ENCODE data around the gene MYO16. TPM values are rescaled to one million over a fixed set of nuclear protein-coding genes. Genes with fewer than 3 reads are reported as not detected.

MYO16 gene
- total and polyA plus RNA-seq, 7 donors = under 0.01 to 0.33 (median 0.28) TPM; not detected in 2

DNA sequence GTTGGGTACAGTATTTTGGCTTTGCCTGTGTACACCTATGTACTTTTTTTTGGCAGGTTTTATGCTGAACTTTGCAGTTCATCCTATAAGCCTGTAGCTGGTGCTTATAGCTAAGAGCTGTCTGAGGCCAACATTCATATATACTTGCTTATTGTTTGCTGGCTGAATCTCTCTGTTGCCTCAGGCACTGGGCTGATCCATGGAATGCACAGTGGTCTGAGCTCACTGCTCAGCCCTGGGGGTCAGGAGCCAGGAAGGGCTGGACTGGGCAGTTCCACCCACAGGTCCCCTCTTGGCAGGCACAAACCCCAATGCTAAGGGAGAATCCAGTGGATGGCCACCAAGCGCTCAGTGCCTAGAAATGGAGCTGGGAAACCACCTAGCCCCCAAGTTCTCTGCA, 308.7 kb downstream of the MYO16 start:
- WGBS, 2 donors = 85 to 94% methylated on average over 1 of the region's 1 CpG
- H3K36me3 ChIP-seq = no peaks in the 10 kb centered on the region
- intact Hi-C loops (cut with DNase I) = no loop called here
- H3K4me3 ChIP-seq = no peak overlapping the region
- H3K27ac ChIP-seq = no peak overlapping the region
- no peak for TF ChIP-seq EP300 (IDR thresholded peaks at IDR 0.05)
- no peak for TF ChIP-seq POLR2AphosphoS5 (IDR thresholded peaks at IDR 0.05)
- TF ChIP-seq, protein P1, sequence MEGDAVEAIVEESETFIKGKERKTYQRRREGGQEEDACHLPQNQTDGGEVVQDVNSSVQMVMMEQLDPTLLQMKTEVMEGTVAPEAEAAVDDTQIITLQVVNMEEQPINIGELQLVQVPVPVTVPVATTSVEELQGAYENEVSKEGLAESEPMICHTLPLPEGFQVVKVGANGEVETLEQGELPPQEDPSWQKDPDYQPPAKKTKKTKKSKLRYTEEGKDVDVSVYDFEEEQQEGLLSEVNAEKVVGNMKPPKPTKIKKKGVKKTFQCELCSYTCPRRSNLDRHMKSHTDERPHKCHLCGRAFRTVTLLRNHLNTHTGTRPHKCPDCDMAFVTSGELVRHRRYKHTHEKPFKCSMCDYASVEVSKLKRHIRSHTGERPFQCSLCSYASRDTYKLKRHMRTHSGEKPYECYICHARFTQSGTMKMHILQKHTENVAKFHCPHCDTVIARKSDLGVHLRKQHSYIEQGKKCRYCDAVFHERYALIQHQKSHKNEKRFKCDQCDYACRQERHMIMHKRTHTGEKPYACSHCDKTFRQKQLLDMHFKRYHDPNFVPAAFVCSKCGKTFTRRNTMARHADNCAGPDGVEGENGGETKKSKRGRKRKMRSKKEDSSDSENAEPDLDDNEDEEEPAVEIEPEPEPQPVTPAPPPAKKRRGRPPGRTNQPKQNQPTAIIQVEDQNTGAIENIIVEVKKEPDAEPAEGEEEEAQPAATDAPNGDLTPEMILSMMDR (IDR thresholded peaks at IDR 0.05) = no peak
- no peak for TF ChIP-seq POLR2A (IDR thresholded peaks at IDR 0.05)
- DNase-seq = no peak
- no peaks in the 10 kb centered on the region for H3K27me3 ChIP-seq
- peaks cover 0 to 6% (median 0%) of the 10 kb centered on the region in 4 donors for H3K9me3 ChIP-seq
- H3K4me1 ChIP-seq = no peaks in the 10 kb centered on the region

DNA sequence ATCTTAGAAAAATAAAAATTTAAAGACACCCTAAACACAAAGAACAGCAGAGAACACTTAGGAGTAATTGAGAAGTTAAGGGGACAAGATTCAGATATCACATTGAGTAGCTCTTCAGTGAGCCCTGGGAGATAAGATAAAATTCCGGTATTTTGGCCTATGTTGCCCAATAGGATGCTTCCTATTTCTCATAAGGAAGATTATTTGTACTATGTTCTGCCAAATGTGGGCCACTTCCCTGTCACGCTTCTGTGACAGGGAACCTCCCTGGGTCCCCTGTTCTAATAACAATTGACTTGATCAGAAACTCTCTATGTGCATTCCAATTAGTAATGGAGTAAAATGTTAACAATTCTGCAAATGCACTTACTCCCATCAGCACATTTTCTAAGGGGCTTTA, 310.7 kb downstream of the MYO16 start:
- no peak overlapping the region for H3K27ac ChIP-seq
- WGBS, 2 donors = 69 to 85% methylated on average over 2 of the region's 2 CpGs
- intact Hi-C loops (cut with DNase I) = no loop called here
- TF ChIP-seq EP300 (IDR thresholded peaks at IDR 0.05) (no peak), POLR2A (IDR thresholded peaks at IDR 0.05) (no peak), POLR2AphosphoS5 (IDR thresholded peaks at IDR 0.05) (no peak)
- TF ChIP-seq, protein P1 (IDR thresholded peaks at IDR 0.05) = no peak
- H3K4me3 ChIP-seq = no peak overlapping the region
- no peaks in the 10 kb centered on the region for H3K9me3 ChIP-seq
- H3K27me3 ChIP-seq = no peaks in the 10 kb centered on the region
- DNase-seq = no peak
- H3K36me3 ChIP-seq = no peaks in the 10 kb centered on the region
- no peaks in the 10 kb centered on the region for H3K4me1 ChIP-seq

DNA sequence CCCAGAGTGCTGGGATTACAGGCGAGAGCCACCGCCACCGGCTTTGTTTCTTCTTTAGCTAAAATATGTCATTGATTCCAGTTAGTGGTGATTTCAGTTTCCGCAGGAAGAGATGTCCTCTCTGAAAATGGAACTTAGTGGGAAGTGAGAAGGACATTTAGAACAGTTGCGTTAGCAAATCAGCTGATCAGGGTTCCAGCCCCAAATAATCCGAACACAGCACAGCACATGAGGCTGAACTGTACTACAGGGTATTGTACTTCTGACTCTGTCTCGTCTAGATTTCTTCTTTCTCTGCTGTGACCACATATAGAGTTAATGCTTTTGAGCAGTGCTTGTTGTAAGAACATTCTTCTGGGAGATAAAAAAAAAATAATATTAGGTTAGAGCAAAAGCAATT, 314.4 kb downstream of the MYO16 start:
- 91 to 94% methylated on average over 7 of the region's 7 CpGs for WGBS, 2 donors
- Histone ChIP-seq H3K4me3 (no peak overlapping the region), H3K4me1 (no peaks in the 10 kb centered on the region), H3K36me3 (no peaks in the 10 kb centered on the region), H3K27ac (no peak overlapping the region), H3K9me3 (no peaks in the 10 kb centered on the region), H3K27me3 (no peaks in the 10 kb centered on the region)
- intact Hi-C loops (cut with DNase I) = no loop called here
- no peak for DNase-seq
- TF ChIP-seq POLR2AphosphoS5 (IDR thresholded peaks at IDR 0.05) = no peak
- TF ChIP-seq POLR2A (IDR thresholded peaks at IDR 0.05) = no peak
- no peak for TF ChIP-seq EP300 (IDR thresholded peaks at IDR 0.05)
- TF ChIP-seq, protein P1 (IDR thresholded peaks at IDR 0.05) = no peak

DNA sequence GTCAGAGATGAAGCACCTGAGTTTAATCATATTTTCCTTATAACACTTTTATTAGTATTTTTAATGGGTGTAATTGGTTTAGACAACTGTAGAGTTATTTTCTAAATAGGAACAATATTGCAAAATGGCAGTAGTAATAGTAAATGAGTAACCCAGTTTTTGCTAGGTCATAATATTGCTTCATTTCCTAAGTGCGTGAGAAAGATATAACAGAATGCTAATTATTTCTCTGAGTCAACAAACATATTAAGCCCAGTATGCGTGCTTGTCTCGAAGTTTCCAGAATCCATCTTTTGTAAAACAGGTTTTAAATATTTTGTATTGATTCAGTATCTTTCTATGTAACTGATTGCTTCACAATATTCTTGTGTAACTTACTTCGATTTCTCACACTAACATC, 315.3 kb downstream of the MYO16 start:
- Histone ChIP-seq H3K4me1 (no peaks in the 10 kb centered on the region), H3K27ac (no peak overlapping the region), H3K4me3 (no peak overlapping the region), H3K36me3 (no peaks in the 10 kb centered on the region), H3K9me3 (no peaks in the 10 kb centered on the region), H3K27me3 (no peaks in the 10 kb centered on the region)
- WGBS, 2 donors = 37 to 68% methylated on average over 4 of the region's 4 CpGs
- no peak for TF ChIP-seq EP300 (IDR thresholded peaks at IDR 0.05)
- TF ChIP-seq, protein P1 (IDR thresholded peaks at IDR 0.05) = no peak
- no peak for TF ChIP-seq POLR2A (IDR thresholded peaks at IDR 0.05)
- TF ChIP-seq POLR2AphosphoS5 (IDR thresholded peaks at IDR 0.05) = no peak
- intact Hi-C loops (cut with DNase I) = no loop called here
- DNase-seq = no peak

DNA sequence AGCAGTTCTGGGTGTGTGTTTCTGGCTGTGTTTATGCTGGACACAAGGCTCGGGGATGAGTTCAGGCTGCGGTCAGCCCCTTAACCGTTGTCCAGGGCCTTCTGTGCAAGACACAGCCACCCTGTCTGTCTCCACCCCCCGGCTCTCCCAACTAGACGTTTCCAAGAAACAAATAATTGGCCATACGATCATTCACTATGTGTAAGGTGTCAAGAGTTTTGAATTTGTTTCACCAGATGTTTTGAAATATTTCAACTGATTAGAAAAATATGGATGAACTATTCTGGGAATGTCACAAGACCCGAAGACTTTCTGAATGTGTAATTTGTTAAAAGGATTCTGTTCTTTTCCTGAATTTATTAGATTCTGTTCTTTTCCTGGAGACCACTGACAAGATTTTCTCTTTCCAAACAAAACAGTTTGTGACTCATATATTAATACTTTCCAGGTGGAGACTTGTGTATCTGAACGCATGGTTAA, 318.2 kb downstream of the MYO16 start:
- intact Hi-C loops (cut with DNase I) = no loop called here
- WGBS, 2 donors = 76 to 80% methylated on average over 8 of the region's 8 CpGs
- H3K27me3 ChIP-seq = no peaks in the 10 kb centered on the region
- peak; percentile 94 for DNase-seq
- H3K9me3 ChIP-seq = no peaks in the 10 kb centered on the region
- H3K36me3 ChIP-seq = no peaks in the 10 kb centered on the region
- no peak overlapping the region for H3K4me3 ChIP-seq
- peak overlapping the region in 3 of 4 donors; percentile 48 to 58 (median 49) for H3K27ac ChIP-seq
- H3K4me1 ChIP-seq = no peaks in the 10 kb centered on the region
- TF ChIP-seq EP300 (IDR thresholded peaks at IDR 0.05) (peak in 1 of 4 donors; percentile 40), POLR2AphosphoS5 (IDR thresholded peaks at IDR 0.05) (peak; percentile 39 to 59 (median 50)), POLR2A (IDR thresholded peaks at IDR 0.05) (no peak)
- TF ChIP-seq, protein P1 (IDR thresholded peaks at IDR 0.05) = no peak
